ENCODE measurements around the gene IRF4.

The IRF4 gene

GRCh38 chr6:445571-446417, 54.2 kb downstream of the IRF4 start:
- no peak for DNase-seq

DNA sequence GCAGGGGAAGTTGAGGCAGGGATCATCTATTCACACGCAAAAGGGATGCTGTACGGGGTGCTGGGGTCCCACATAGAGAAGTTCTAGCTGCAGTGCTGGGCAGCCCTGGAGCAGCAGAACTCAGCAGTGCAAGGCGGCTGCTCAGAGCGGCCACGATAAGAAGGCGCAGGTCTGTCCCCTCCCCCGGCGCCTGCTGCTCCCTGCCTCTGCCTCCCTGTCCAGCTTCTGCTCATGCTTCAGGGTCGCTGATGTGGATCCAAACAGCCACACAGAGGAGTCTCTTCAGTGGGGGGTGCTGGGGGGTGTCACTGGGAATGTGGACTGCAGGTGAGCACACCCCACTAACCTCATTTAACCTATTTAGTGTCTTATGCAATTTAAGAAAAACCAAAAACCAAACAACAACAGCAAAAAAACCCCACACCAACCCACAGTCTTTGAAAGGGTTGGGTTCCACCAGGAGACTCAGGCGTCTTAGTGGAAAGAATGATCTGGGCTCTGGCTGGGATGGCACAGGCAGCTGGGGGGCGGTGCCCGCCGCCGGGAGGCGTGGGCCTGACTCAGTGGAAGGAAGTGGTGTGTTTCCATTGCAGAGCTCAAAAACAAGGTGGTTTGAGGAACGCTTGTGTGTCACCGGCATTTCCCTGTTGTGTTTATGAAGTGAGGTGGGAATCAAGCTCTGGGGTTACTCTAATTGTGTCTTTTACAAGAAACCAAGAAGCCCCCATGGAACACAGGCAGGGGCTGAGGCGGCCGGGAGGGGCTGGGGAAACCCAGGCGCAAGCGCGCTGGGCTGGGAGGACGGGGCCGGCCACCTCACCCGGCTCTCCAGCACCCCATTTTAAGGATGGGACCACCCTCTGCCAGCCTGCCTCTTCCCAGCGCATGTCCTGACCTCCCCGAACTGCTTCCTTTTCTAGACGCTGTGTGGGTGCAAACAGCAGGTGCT, 55.1 kb downstream of the IRF4 start:
- DNase-seq, result peak; percentile 88 to 97

GRCh38 chr6:447381-448165, 56.0 kb downstream of the IRF4 start:
- peak; percentile 43 to 45 for DNase-seq

DNA sequence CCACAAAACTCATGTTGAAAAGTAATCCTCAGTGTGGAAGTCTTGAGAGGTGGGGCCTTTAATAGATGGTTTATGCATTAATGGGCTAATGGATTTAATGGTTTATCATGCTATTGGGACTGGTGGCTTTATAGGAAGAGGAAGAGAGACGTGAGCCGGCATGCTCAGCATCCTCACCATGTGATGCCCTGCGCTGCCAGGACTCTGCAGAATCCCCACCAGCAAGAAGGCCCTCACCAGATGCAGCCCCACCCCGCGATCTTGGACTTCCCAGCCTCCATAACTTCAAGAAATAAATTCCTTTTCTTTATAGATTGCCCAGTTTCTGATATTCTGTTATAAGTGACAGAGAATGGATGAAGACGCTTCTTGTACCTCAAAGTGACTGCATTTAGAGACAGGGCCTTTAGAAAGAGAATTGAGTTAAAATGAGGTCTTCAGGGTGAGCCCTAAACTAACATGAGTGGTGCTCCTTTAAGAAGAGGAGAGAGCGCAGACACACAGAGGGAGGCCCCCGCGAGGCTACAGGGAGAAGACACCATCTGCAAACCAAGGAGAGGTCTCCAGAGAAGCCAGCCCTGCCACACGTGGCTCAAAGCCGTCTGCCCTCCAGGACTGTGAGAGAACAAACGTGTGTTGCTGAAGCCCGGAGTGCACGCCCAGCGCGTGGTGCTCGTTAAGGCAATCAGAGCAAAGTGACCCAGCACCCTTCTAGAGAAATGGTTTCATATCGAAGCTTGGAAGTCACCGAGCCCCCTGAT, 56.9 kb downstream of the IRF4 start:
- DNase-seq, result no peak

DNA sequence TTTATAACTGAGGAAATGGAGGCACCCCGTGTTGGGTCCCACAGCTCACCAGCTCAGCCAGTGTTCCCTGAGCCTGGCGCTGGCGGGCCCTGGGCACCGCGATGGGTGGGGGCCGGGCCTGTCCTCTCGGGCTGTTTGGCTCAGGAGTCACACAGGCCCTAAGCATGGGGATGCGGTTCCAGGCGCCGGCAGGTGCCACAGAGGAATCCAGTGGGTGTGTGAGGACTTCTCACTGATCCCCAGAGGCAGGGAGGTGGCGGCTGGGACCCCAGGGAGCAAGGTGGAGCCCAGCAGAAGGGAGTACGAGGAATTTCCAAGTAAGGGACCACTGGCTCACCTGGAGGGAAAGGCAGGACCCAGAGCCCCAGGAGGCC, 57.5 kb downstream of the IRF4 start:
- no peak for DNase-seq

DNA sequence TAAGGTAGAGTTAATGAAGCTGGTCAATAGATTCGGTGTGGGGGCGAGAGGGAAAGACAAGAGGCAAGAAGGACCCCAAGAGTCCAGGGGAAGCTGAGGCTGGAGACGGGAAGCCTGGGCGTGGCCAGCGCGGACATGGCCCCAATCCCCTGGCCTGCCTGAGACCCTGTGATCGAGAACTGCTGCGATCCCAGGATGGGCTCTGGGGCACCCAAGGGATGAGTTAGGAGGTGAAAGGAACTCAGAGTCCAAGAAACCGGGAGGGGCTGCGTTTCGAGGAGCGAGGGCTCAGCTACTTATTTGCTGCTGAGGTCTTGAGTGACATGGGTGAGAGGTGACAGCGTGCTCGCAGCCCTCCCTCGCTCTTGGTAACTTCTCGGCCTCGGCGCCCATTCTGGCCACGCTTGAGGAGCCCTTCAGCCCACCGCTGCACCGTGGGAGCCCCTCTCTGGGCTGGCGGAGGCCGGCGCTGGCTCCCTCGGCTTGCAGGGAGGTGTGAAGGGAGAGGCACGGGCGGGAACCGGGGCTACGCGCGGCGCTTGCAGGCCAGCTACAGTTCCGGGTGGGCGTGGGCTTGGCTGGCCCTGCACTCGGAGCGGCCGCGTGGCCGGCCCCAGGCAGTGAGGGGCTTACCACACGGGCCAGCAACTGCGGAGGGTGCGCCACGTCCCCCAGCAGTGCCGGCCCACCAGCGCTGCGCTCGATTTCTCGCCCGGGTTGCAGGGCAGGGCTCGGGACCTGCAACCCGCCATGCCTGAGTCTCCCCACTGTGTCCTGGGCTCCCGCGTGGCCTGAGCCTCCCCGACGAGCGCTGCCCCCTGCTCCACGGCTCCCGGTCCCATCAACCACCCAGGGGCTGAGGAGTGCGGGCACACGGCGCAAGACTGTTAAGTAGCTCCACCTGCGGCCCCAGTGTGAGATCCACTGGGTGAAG, 58.2 kb downstream of the IRF4 start:
- DNase-seq, result no peak

DNA sequence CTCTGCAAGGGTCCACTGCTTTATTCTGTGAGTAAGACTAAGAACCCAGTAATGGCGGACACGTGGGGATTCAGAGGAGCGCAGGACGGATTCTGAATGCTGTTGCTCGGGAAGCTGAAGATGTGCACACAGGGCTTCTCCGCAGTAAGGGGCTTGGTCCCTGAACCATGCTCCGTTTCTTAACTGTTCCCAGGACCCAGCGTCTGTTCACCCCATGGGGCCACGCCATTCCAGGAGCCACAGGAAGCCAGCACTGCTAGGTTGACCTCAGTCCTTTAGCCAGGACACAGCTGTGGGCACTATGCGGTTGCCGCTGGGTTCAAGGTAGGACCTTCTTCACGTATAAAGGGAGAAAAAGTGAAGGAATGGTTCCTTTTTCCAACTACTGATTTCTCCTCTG, 59.8 kb downstream of the IRF4 start:
- DNase-seq, result no peak

GRCh38 chr6:451847-452246, 60.3 kb downstream of the IRF4 start:
- no peak for DNase-seq

DNA sequence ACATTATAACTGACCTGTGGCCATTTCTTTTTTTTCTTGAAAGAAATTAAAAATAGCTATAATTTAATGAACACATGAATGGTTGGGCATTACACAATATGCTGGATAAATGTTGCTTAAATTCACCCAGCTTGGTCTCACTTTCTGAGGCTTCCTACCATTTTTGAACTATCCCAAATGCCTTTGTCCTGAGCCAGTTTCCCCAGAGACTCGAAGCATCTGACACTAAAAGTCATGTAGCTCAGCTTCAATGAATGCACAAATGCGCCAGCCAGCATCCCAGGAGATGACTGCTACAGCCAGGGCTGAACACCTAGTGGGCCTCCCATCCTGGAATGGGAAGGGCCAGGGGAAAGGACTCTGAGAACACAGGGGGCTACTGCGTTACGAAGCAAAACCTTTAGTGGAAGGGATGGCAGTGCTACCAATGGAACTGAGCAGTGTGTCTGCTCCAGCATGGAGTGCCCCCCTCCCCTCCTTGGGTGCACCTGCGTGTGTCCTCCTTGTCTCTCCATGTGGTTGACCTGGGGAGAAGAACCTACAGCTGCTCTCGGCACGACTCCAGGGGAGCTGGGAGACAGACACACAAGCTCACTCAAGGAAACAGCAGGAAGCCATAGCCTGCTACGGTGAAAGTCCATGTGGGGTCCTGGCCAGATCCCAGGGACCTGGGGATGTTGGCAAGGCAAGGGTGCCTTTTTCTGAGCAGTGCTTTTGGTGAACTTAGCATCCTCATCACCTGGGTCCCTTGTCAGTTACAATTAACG, 60.9 kb downstream of the IRF4 start:
- no peak for DNase-seq

DNA sequence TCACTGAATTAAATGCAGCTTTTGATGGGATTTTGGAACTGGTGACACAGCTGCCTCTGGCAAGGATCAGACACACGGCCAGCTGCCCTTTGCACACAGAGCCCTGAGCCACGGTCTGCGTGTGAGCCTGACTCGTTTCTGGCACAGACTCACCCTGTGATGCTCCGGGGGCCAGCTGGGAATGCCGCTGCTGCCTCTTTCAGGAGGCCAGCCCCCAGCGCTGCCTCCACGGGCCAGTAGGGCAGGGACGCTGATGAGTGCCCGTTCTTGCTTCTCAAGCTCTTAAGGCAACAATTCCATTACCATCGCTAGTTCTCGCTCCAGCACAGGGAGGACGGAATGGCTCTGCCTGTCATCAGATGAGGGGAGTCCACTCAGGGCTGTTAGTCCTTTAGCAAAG, 61.6 kb downstream of the IRF4 start:
- no peak for DNase-seq

DNA sequence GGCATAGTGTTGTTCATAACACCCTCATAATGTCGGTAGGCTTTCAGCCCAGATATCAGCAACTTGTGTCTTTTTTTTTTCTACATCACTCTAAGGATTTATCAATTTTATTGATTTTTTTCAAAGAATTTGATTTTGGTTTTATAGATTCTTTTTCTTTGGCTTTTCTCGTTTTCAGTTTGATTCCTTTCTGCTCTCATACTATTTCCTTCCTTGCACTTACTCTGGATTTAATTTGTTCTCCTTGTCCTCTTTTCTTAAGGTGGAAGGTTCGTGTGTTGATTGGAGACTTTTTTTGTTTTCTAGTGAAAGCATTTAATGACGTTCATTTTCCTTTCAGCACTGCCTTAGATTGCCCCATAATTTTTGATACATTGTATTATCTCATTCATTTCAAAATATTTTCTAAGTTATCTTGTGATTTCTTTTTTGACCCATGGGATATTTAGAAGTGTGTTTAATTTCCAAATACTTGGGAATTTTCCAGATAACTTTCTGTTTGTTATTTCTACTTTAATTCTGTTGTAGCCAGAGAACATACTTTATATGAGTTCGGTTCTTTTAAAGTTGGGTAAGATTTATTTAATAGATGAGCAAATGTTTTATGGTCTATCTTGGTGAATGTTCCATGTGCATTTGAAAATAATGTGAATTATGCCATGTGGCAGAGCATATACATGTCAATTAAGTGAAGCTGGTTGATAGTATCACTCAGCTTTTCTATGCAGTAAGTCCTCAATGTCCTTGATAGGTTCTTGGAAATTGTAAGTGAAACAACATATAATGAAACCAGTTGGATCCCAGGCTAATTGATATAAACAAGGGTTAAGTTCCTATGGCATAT, 62.8 kb downstream of the IRF4 start:
- DNase-seq, result no peak

- peak in 1 of 2 experiments; percentile 60 for DNase-seq
These were observed 63.5 kb downstream of the IRF4 start for GRCh38 chr6:455006-455585.

DNA sequence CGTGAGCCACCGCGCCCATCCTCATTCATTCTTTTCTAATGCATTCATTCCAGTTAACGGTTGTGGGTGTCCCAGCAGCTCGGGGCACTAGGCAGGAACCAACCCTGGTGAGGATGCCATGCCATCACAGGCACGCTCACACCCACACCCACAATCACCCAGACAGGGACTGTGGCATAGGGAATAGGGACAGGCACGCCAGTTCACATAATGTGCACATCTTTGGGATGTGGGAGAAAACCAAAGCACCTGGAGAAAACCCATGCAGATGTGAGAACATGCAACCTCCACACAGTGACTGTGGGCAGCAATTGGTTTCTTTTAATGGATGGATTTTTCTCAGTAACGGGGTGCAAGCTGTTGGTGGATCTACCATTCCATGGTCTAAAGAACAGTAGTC, 64.3 kb downstream of the IRF4 start:
- no peak for DNase-seq

DNA sequence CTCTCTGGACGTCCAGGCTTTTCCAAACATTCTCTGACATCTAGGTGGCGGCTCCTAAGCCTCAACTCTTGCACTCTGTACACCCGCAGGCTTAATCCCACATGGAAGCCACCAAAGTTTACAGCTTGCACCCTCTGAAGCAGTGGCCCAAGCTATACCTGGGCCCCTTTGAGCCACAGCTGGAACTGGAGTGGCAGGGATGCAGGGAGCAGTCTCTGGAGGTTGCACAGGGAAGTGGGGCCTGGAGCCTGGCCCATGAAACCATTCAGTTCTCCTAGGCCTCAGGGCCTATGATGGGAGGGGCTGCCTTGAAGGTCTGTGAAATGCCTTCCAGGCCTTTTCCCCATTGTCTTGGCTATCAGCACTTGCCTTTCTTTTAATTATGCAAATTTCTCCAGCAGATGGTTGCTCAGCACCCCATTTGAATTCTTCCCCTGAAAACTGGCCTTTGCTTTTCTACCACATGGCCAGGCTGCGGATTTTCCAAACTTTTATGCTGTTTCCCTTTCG, 64.9 kb downstream of the IRF4 start:
- DNase-seq, result no peak

- DNase-seq, result no peak
These were observed 65.3 kb downstream of the IRF4 start for GRCh38 chr6:456887-457286.

Data from stimulated activated CD4-positive, alpha-beta T cell treated with anti-CD3 and anti-CD28 coated beads, Interleukin-4, amount 100 ng/mL, for 4 hours (primary cell).